Renal cortex interstitium (tissue), 11 donors: Measurements from ENCODE around the gene RNF10. TPM values are rescaled to one million over a fixed set of nuclear protein-coding genes. Genes with fewer than 3 reads are reported as not detected.
"Not testable (repeated sequence)": the region's sequence is repeated elsewhere in the genome, so short reads cannot be mapped to it uniquely, and the experiment has no call there.

ENCODE experiments used
- DNase-seq, 11 donors: peaks; one replicate each; pipeline ENCODE4 v3.0.0-alpha.2; 2013; ENCODE audit warnings: low read depth in 9 of 11, low spot score in 4 of 11; ENCODE audit errors: extremely low read depth in 1 of 11
- polyA plus RNA-seq, 3 donors: library from polyadenylated mRNA; unstranded; fragments of 120-200 nt; gene quantifications; one replicate each; pipeline ENCODE4 v1.2.1, GENCODE V29; 2013; ENCODE audit not compliant: insufficient read length in 3 of 3

The RNF10 gene
- polyA plus RNA-seq, 3 donors, result 191 to 262 (median 196) TPM

DNA sequence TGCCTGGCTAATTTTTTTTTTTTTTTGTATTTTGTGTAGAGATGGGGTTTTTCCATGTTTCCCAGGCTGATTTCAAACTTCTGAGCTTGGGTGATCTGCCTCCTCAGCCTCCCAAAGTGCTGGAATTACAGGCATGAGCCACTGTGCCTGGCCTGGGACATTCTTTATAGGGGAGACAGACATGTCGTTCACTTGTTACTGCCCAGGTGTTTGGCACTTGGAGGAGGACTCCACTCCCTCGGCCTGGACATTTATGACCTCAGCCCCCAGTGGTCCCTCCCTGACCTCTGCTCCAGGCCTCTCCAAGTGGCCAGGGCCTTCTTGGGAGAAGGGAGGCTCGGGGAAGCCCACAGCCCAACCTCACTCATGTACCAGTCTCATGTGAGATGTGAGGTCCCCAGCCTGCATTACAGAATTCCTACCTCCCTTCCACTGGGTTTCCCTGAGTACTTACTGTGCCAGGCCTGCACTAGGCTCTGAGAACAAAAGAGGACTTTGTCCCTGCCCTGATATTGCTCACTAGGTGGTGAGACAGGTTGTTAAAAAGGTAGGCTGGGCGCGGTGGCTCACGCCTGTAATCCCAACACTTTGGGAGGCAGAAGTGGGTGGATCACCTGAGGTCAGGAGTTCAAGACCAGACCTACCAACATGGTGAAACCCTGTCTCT lies 56.7 kb downstream of the RNF10 start:
- DNase-seq, result no peak

DNA sequence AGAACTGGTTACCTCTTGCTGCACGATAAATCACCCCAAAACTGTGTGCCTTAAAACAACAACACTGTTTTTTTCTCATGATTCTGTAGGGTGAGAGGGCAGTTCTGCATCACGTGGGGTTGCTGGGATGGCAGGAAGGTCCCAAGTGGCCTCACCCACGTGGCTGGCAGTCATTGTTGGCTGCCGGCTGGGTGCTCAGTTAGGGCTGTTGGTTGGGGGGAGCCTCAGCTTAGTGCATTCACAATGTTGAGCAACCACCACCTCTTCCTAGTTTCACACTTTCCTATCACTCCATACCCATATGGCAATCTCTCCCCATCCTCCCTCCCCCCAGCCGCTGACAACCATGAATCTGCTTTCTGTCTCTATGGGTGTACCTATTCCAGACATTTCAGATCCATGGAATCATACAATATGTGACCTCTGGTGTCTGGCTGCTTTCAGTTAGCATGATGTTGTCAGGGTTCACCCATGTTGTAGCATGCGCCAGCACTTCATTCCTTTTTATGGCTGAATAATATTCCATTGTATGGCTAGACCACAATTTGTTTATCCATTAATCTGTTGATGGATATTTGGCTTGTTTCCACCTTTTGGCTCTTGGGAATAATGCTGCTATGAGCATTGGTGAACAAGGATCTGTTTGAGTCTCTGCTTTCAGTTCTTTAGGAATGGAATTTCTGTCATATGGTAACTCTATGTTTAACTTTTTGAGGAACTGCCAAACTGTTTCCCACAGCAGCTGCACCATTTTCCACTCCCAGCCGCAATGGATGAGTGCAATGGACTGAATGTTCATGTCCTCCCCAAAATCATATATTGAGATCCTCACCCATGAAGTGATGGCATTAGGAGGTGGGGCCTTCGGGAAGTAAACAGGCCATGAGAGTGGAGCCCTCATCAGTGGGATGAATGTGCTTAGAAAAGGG lies 58.2 kb downstream of the RNF10 start:
- DNase-seq, result no peak

DNA sequence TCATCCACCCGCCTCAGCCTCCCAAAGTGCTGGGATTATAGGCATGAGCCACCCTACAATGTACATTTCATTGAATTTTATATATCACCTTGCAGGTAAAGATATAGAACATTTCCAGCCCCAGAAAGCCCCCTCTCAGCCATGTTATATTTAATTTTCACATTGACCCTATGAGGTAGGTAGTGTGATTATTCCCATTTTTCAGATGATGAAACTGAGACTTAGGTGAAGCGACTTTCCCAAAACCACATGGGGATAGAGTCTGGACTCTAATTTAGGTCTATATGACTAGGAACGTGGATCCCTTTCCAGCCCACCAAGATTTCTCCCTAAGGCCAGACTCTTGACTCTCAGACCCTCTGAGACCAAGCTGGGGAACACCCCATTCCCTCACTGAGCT lies 62.7 kb downstream of the RNF10 start:
- no peak for DNase-seq

DNA sequence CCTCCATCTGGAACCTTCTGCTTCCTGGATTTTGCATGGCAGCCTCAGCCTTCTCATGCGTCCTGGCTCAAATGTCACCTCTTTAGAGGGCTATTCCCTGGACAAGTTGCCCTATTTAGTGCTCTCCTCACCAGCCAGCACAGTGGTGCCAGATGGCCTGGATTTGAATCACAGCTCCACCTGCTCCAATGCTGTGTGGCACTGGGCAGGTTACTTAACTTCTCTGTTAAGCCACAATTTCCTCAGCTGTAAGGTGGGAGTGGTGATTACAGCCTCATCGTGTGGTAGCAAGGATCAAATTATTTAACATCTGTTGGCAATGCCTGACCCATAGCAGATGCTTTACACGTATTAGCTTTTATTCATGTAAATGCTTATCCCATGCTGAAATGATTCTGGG lies 63.7 kb downstream of the RNF10 start:
- DNase-seq, result no peak

DNA sequence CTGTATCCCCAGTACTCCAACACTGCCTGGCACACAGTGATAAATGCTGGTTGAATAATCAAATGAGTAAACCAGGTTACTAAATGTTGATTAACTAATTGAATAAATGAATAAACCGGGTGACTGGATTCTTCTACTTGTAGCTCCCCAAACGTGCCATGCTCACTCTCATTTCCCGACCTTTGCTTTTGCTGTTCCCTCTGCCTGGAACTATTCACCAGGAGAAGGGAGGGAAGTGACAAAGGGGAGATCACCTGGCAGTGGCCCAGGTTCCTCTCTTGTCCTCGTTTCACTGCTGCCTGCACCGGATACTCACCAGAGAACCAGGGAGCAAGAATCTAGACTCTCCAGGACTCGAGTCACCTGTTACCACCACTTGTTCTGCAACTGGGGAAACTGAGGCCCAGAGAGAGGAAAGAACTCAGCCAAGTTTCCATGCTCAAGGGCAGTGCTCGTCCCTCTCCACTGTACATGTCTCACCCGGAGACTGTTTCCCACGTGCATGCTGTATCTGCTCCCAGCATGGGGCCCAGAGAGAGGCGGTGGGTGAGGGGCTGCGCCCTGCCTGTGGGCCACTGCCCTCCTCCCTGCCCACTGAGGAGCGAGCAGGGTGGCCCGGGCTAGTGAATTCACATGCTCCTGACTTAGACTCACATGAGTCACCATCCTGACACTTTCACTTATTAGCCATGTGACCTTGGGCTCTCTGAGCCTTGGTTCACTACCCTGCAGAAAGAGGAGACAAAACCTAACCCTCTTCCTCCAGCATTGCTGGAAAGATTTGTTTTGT lies 64.7 kb downstream of the RNF10 start:
- no peak for DNase-seq

DNA sequence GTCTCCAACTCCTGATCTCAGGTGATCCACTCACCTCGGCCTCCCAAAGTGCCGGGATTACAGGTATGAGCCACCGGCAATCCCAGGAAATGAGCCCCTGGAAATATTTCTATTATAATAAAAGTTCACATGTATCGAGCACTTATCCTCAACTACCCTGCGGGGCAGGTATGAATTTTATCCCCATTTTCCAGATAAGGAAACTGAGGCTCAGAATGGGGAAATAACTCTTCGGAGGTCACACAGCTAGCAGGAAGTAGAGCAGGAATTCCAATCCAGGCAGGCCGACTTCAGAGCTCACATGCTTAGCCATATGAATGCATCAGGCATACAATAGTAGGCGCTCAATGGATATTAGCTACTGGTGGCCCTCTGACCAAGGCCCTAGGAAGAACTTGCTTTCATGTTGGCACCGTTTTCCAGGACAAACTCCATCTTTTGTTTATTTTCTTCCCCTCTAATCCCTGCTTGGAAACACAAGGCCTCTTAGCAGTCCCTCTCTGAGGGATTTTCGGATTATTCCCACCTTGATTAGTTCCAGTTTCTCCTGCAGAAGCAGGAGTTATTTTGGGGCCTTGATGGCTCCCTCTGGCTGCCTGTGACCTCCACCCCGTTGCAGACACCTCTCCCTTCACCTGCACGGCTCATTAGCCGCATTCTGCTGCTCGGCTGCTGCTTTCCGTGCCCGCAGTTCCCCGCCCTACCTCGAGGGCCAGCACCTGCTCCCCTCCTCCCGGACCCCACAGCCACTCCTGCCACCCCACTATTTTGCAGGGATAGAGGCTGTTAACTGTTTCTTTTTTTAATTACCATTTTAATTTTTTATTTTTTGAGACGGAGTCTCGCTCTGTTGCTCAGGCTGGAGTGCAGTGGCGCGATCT lies 65.8 kb downstream of the RNF10 start:
- no peak for DNase-seq

DNA sequence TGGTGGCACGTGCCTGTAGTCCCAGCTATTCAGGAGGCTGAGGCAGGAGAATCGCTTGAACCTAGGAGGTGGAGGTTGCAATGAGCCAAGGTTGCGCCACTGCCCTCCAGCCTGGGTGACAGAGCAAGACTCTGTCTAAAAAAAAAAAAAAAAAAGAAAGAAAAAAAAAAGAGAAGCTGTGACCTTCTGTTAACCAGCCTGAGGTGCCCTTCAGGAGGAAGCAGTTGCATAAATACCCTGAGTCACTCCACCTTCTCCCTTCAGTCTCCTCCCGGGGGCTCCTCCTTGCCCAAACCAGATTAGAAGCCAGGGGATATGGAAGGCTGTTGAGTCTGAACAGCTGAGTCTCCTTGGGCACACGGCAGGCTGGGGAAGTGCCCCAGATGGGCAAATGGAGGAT lies 68.3 kb downstream of the RNF10 start:
- DNase-seq, result not testable (repeated sequence)

DNA sequence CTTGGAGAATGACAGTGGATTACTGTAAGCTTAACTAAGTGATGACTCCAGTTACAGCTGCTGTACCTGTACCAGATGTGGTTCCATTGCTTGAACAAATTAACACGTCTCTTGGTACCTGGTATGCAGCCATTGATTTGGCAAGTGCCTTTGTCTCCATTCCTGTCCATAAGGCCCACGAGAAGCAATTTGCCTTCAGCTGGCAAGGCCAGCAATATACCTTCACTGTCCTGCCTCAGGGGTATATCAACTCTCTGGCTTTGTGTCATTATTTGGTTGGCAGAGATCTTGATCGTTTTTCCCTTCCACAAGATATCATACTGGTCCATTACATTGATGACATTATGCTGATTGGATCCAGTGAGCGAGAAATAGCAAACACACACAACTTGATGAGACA lies 76.4 kb downstream of the RNF10 start:
- DNase-seq, result no peak

DNA sequence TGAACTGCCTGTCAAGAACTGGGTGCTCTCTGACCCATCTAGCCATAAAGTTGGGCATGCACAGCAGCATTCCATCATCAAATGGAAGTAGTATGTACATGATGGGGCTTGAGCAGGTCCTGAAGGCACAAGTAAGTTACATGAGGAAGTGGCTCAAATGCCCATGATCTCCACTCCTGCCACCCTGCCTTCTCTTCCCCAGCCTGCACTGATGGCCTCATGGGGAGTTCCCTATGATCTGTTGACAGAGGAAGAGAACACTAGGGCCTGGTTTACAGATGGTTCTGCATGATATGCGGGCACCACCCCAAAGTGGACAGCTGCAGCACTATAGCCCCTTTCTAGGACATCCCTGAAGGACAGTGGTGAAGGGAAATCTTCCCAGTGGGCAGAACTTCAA lies 77.4 kb downstream of the RNF10 start:
- DNase-seq, result not testable (repeated sequence)

DNA sequence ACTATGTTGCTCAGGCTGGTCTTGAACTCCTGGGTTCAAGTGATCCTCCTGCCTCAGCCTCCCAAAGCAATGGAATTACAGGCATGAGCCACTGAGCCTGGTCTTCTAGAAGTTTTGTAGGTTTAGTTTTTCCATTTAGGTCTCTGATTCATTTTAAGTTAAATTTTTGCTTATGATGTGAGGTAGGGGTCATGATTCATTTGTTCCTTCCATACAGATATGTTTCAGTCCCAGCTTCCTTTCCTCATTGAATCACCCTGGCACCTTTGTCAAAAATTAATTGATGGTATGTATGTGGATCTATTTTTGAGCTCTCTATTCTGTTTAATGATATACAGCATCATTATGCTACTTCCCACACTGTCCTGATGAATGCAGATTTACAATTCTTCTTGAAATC lies 80.7 kb downstream of the RNF10 start:
- no peak for DNase-seq

DNA sequence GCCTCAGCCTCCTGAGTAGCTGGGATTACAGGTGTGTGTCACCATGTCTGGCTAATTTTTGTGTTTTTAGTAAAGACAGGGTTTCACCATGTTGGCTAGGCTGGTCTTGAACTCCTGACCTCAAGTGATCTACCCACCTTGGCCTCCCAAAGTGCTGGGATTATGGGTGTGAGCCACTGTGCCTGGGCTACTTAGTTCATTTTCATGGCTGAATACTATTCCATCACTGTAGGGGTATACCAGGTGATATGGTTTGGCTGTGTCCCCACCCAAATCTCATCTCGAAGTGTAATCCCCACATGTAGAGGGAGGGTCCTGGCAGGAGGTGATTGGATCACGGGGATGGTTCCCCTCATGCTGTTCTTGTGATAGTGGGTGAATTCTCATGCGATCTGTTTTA lies 83.0 kb downstream of the RNF10 start:
- DNase-seq, result not testable (repeated sequence)

DNA sequence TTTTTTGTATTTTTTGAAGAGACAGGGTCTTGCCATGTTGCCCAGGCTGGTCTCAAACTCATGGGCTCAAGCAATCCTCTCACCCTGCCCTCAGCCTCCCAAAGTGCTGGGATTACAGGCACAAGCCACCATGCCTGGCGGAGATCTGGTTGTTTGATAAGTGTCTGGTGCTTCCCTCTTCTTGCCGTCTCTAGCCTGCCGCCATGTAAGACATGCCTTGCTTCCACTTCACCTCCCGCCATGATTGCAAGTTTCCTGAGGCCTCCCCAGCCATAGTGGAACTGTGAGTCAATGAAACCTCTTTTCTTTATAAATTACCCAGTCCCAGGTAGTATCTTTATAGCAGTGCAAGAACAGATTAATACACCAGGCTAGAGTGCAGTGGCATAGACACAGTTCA lies 83.6 kb downstream of the RNF10 start:
- not testable (repeated sequence) for DNase-seq

DNA sequence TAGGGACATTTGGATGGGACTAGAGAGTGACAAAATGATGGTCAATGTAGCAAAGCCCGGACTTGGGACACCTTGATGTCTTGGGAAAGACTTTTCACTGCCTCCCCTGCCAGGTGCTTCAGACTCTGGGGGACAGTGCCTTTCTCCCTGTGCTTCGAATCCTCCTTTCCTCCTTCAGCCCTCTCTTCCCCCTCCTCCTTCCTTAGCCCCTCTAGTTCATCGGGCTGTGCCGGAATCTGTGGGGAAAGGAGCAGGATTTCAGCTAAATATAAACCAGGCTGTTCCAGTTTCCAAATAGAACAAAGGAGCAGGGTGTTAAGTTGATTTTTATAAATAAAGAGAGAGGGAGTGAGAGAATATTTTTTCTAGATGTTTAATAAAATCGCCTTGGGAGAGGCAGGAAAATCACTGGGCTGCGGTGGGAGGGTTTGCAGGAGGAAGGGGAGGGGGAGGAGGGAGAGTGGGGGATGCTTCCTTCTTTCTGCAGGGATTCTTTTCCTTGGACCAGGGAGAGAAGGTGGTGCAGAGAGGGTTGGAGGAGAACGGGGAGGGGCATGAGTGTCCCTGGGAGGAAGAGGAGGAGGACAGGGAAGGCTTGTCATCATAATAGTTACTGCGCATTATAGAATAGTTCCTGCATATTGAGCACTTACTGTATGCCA lies 84.9 kb downstream of the RNF10 start:
- DNase-seq, result no peak

DNA sequence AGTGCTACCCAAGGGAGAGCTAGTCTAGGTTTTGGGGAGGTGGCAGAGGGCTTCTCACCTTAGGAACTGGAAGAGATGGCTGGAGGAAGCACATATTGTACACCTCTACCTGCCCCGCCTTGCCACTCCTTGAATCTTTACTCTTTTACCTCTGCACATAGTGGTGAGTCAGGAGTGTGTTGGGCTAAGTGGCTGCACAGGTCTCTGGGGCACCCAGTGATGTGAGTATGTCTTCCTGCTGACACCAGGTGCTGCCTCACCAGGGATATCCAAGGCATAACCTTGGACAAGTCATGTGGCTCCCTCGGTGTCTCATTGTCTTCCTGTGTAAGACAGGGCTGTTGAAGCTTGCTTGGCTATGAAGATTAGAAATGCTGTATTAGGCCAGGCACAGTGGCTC lies 86.5 kb downstream of the RNF10 start:
- no peak for DNase-seq

DNA sequence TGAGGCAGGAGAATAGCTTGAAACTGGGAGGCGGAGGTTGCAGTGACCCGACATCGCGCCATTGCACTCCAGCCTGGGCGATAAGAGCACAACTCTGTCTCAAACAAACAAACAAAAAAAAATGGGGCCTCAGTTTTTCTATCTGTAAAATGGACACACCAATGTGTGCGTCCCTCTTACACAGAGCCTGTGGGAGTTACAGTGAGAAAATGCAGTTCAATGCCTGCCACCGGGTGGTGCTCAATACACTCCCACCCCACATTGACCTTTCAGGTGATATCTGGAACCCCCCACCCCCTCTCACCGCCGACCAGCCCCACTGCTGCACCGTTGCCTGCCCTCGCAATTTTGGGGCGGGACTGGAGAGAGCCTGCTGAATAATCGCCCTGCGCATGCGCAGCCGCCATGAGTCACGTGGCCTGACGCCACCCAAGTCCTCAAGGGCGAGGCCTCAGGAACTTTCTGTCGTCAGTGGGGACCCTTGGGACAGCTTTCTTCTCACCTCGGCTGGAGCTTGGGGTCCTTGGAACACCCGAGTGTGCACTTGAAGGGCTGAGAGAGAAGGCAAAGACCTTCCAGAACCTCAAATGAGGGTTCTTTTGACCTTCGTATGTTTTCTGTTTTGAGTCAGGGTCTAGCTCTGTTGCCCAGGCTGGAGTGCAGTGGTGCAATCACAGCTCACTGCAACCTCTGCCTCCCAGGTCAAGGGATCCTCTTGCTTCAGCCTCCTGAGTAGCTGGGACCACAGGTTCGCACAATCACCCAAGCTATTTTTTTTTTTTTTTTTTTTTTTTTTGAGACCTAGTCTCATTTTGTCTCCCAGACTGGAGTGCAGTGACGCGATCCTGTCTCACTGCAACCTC lies 91.6 kb downstream of the RNF10 start:
- DNase-seq, result no peak
